ENCODE data around the gene TMX2. TPM values are rescaled to one million over a fixed set of nuclear protein-coding genes. Genes with fewer than 3 reads are reported as not detected.

Gene TMX2
- polyA plus RNA-seq, 2 of the 4 experiments (the other 2 are of a cell fraction) = 140 to 168 TPM

DNA sequence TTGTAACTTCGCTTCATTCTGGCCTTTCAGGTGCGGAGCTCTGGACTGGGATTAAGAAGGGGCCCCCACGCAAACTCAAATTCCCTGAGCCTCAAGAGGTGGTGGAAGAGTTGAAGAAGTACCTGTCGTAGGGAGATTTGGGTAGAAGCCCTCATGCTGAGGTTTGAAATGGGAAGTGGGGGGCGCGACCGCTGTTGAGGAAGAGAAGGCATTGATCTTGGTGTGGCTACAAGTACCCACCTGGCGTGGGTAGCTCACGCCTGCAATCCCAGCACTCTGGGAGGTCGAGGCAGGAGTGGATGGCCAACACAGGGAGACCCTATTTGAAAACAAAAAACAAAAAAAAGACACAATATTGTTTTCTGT lies 29.7 kb downstream of the TMX2 start:
- no peak for TF ChIP-seq HEYL (CRISPR knock-in tag; IDR thresholded peaks at IDR 0.05)
- TF ChIP-seq MAFK (IDR thresholded peaks at IDR 0.05; ENCODE audit: partially characterized antibody) = no peak
- TF ChIP-seq JUN (IDR thresholded peaks at IDR 0.05) = no peak
- TF ChIP-seq RARB (CRISPR knock-in tag; IDR thresholded peaks at IDR 0.05) = no peak
- no peak for TF ChIP-seq GATA3 (IDR thresholded peaks at IDR 0.05; ENCODE audit: borderline replicate concordance)
- TF ChIP-seq, protein P1, sequence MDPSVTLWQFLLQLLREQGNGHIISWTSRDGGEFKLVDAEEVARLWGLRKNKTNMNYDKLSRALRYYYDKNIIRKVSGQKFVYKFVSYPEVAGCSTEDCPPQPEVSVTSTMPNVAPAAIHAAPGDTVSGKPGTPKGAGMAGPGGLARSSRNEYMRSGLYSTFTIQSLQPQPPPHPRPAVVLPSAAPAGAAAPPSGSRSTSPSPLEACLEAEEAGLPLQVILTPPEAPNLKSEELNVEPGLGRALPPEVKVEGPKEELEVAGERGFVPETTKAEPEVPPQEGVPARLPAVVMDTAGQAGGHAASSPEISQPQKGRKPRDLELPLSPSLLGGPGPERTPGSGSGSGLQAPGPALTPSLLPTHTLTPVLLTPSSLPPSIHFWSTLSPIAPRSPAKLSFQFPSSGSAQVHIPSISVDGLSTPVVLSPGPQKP (IDR thresholded peaks at IDR 0.05; ENCODE audit: low read depth, low read length) = no peak
- no peak for TF ChIP-seq HMGXB4 (CRISPR knock-in tag; IDR thresholded peaks at IDR 0.05; ENCODE audit: borderline replicate concordance)
- no peak for TF ChIP-seq HOXA7 (CRISPR knock-in tag; IDR thresholded peaks at IDR 0.05)
- no peak for TF ChIP-seq POLR2AphosphoS2 (conservative IDR thresholded peaks at IDR 0.05; ENCODE audit: low read length)
- TF ChIP-seq SREBF2 (IDR thresholded peaks at IDR 0.05) = no peak
- no peak for TF ChIP-seq E2F6 (IDR thresholded peaks at IDR 0.05; ENCODE audit: borderline replicate concordance, low read depth)
- TF ChIP-seq, protein P2, sequence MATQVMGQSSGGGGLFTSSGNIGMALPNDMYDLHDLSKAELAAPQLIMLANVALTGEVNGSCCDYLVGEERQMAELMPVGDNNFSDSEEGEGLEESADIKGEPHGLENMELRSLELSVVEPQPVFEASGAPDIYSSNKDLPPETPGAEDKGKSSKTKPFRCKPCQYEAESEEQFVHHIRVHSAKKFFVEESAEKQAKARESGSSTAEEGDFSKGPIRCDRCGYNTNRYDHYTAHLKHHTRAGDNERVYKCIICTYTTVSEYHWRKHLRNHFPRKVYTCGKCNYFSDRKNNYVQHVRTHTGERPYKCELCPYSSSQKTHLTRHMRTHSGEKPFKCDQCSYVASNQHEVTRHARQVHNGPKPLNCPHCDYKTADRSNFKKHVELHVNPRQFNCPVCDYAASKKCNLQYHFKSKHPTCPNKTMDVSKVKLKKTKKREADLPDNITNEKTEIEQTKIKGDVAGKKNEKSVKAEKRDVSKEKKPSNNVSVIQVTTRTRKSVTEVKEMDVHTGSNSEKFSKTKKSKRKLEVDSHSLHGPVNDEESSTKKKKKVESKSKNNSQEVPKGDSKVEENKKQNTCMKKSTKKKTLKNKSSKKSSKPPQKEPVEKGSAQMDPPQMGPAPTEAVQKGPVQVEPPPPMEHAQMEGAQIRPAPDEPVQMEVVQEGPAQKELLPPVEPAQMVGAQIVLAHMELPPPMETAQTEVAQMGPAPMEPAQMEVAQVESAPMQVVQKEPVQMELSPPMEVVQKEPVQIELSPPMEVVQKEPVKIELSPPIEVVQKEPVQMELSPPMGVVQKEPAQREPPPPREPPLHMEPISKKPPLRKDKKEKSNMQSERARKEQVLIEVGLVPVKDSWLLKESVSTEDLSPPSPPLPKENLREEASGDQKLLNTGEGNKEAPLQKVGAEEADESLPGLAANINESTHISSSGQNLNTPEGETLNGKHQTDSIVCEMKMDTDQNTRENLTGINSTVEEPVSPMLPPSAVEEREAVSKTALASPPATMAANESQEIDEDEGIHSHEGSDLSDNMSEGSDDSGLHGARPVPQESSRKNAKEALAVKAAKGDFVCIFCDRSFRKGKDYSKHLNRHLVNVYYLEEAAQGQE (IDR thresholded peaks at IDR 0.05) = no peak
- no peak for DNase-seq (ENCODE audit: low read depth in 1 of 2, low spot score in 1 of 2)
- Histone ChIP-seq H3K9me3 (no peaks in the 10 kb centered on the region), H3K4me3 (peak overlapping the region; percentile 88), H3K4me2 (peak overlapping the region; percentile 82), H3K27ac (peak overlapping the region; percentile 90 to 95), H3K4me1 (peaks cover 14% of the 10 kb centered on the region)
- no peak for ATAC-seq
- no peak for FAIRE-seq
- ChIA-PET POLR2A (interaction anchor here (1.1 to 2.3 kb wide), 10 partner anchors 9 to 406 kb away, joined by 3 to 23 read pairs (median 8); partner anchors contain the start of genes BTBD18, CTNND1, MED19 and SSRP1), CTCF (interaction anchor here (0.6 to 2.9 kb wide), 4 partner anchors 9 to 59 kb away, joined by 3 to 24 read pairs (median 12); partner anchors contain the start of gene BTBD18)
- WGBS (ENCODE audit: missing lambda C conversion rate) = 7% methylated on average over 10 of the region's 10 CpGs

- POLR2A ChIA-PET = interaction anchor here (1.5 kb wide), 1 partner anchor 57 kb away, joined by 3 read pairs; no protein-coding TSS in a partner anchor
These were observed 32.0 kb downstream of the TMX2 start for GRCh38 chr11:57744357-57744756.

More at GRCh38 chr11:57744357-57744756, 32.0 kb downstream of the TMX2 start:
- no peak for DNase-seq (ENCODE audit: low read depth in 1 of 2, low spot score in 1 of 2)
- ATAC-seq = no peak
- CTCF ChIA-PET = interaction anchor here (0.7 to 10.0 kb wide), 6 partner anchors 11 to 781 kb away, joined by 3 to 231 read pairs (median 3); partner anchors contain the start of gene UBE2L6
- no peak overlapping the region for H3K4me2 ChIP-seq
- TF ChIP-seq HEYL (CRISPR knock-in tag; IDR thresholded peaks at IDR 0.05) (no peak), PHF8 (IDR thresholded peaks at IDR 0.05; ENCODE audit: borderline replicate concordance, low read depth) (no peak), ZFP36 (IDR thresholded peaks at IDR 0.05; ENCODE audit: borderline replicate concordance, partially characterized antibody) (no peak), BCL3 (IDR thresholded peaks at IDR 0.05) (no peak), CEBPB (IDR thresholded peaks at IDR 0.05) (no peak), KDM5A (IDR thresholded peaks at IDR 0.05) (no peak), ZSCAN20 (CRISPR knock-in tag; IDR thresholded peaks at IDR 0.05) (no peak), FOSB (CRISPR knock-in tag; IDR thresholded peaks at IDR 0.05) (no peak), E2F6 (IDR thresholded peaks at IDR 0.05; ENCODE audit: borderline replicate concordance, low read depth) (no peak), TP53 (CRISPR knock-in tag; IDR thresholded peaks at IDR 0.05) (no peak), NR3C1 (IDR thresholded peaks at IDR 0.05) (no peak), SMC3 (IDR thresholded peaks at IDR 0.05) (no peak)
- TF ChIP-seq, protein P1 (IDR thresholded peaks at IDR 0.05; ENCODE audit: low read depth, low read length) = no peak
- no peak for FAIRE-seq
- H3K4me3 ChIP-seq = no peak overlapping the region
- H3K9me3 ChIP-seq = no peaks in the 10 kb centered on the region
- 86% methylated on average over 2 of the region's 2 CpGs for WGBS (ENCODE audit: missing lambda C conversion rate)
- no peak overlapping the region for H3K27ac ChIP-seq
- H3K4me1 ChIP-seq = peaks cover 14% of the 10 kb centered on the region
